ENCODE measurements around the gene SLC37A3. TPM values are rescaled to one million over a fixed set of nuclear protein-coding genes. Genes with fewer than 3 reads are reported as not detected.

Gene SLC37A3
- total and polyA plus RNA-seq, 4 donors = 7.3 to 30.8 (median 10.6) TPM

DNA sequence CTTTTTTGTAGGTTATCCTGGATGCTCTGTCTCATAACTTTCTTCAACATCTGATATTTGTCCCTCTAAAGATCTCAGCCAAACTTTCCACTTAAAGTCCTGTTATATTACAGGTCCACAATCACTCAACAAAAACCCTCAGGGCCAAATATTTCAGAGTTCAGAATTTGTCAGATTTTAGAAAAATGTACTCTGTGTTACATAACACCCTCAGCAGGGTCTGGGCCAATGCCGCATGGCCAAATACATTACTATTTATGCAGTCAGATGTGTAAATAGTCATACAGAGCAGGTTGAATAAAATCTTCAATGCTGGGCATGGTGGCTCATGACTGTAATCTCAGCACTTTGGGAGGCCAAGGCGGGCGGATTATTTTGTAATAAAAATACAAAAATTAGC lies 17.0 kb upstream of the SLC37A3 start:
- Histone ChIP-seq H3K9me3 (ENCODE audit: control insufficient read depth in 4 of 4, low read length in 3 of 4) (no peaks in the 10 kb centered on the region), H3K4me3 (ENCODE audit: low read depth in 1 of 3, low read length in 3 of 3) (no peak overlapping the region), H3K36me3 (ENCODE audit: control insufficient read depth in 4 of 4, insufficient read depth in 3 of 4, low read depth in 1 of 4, low read length in 3 of 4) (no peaks in the 10 kb centered on the region), H3K27me3 (ENCODE audit: control insufficient read depth in 4 of 4, insufficient read depth in 4 of 4, low read length in 3 of 4) (no peaks in the 10 kb centered on the region), H3K27ac (ENCODE audit: low read depth in 1 of 2, low read length in 2 of 2) (no peak overlapping the region), H3K9ac (ENCODE audit: low read depth in 1 of 2, low read length in 2 of 2) (no peak overlapping the region), H3K4me1 (ENCODE audit: control insufficient read depth in 4 of 4, insufficient read depth in 4 of 4, low read length in 3 of 4) (no peaks in the 10 kb centered on the region)
- TF ChIP-seq NR2F2 (IDR thresholded peaks at IDR 0.05) (no peak), EGR1 (IDR thresholded peaks at IDR 0.05; ENCODE audit: low read depth in 2 of 2) (no peak), GABPA (IDR thresholded peaks at IDR 0.05 in 1 of 2, conservative IDR thresholded peaks at IDR 0.05 in 1 of 2) (no peak), HNF4A (conservative IDR thresholded peaks at IDR 0.05) (no peak)
- TF ChIP-seq, protein P1, sequence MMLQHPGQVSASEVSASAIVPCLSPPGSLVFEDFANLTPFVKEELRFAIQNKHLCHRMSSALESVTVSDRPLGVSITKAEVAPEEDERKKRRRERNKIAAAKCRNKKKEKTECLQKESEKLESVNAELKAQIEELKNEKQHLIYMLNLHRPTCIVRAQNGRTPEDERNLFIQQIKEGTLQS (IDR thresholded peaks at IDR 0.05) = no peak
- TF ChIP-seq, protein P2, sequence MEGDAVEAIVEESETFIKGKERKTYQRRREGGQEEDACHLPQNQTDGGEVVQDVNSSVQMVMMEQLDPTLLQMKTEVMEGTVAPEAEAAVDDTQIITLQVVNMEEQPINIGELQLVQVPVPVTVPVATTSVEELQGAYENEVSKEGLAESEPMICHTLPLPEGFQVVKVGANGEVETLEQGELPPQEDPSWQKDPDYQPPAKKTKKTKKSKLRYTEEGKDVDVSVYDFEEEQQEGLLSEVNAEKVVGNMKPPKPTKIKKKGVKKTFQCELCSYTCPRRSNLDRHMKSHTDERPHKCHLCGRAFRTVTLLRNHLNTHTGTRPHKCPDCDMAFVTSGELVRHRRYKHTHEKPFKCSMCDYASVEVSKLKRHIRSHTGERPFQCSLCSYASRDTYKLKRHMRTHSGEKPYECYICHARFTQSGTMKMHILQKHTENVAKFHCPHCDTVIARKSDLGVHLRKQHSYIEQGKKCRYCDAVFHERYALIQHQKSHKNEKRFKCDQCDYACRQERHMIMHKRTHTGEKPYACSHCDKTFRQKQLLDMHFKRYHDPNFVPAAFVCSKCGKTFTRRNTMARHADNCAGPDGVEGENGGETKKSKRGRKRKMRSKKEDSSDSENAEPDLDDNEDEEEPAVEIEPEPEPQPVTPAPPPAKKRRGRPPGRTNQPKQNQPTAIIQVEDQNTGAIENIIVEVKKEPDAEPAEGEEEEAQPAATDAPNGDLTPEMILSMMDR (IDR thresholded peaks at IDR 0.05; ENCODE audit: low read depth, low read length, missing input control) = no peak
- TF ChIP-seq, protein P3, sequence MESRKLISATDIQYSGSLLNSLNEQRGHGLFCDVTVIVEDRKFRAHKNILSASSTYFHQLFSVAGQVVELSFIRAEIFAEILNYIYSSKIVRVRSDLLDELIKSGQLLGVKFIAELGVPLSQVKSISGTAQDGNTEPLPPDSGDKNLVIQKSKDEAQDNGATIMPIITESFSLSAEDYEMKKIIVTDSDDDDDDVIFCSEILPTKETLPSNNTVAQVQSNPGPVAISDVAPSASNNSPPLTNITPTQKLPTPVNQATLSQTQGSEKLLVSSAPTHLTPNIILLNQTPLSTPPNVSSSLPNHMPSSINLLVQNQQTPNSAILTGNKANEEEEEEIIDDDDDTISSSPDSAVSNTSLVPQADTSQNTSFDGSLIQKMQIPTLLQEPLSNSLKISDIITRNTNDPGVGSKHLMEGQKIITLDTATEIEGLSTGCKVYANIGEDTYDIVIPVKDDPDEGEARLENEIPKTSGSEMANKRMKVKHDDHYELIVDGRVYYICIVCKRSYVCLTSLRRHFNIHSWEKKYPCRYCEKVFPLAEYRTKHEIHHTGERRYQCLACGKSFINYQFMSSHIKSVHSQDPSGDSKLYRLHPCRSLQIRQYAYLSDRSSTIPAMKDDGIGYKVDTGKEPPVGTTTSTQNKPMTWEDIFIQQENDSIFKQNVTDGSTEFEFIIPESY (IDR thresholded peaks at IDR 0.05) = no peak
- TF ChIP-seq, protein P4, sequence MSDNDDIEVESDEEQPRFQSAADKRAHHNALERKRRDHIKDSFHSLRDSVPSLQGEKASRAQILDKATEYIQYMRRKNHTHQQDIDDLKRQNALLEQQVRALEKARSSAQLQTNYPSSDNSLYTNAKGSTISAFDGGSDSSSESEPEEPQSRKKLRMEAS (IDR thresholded peaks at IDR 0.05) = no peak
- DNase-seq (ENCODE audit: low spot score) = no peak
- 97% methylated on average over 3 of the region's 3 CpGs for WGBS

DNA sequence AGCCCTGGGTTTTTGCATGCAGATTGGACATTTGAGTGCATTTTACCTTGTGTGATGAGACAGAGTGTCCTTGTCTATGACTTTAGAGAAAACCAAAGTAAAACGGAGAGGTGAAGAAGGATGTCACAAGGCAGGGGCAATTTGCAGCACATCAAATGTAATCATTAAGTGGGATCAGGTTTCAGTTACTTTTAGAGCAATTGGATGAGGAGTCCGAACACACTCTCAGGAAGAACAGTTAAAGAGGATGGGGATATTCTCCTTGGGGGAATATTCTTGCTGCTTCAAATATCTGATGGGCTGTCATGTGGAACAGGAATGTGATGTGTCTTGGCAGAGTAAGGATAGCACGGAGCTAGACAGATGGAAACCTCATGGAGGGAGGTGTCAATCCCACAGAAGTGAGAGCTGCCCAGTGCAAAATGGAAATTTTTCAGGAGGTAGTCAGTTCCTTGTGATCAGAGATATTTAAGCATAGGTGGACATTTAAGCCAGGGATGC lies 6.3 kb upstream of the SLC37A3 start:
- no peaks in the 10 kb centered on the region for H3K9me3 ChIP-seq (ENCODE audit: control insufficient read depth in 4 of 4, low read length in 3 of 4)
- peaks cover 0 to 9% (median 6%) of the 10 kb centered on the region in 4 donors for H3K4me1 ChIP-seq (ENCODE audit: control insufficient read depth in 4 of 4, insufficient read depth in 4 of 4, low read length in 3 of 4)
- H3K27me3 ChIP-seq (ENCODE audit: control insufficient read depth in 4 of 4, insufficient read depth in 4 of 4, low read length in 3 of 4) = no peaks in the 10 kb centered on the region
- no peak overlapping the region for H3K27ac ChIP-seq (ENCODE audit: low read depth in 1 of 2, low read length in 2 of 2)
- 72% methylated on average over 3 of the region's 3 CpGs for WGBS
- no peak overlapping the region for H3K9ac ChIP-seq (ENCODE audit: low read depth in 1 of 2, low read length in 2 of 2)
- DNase-seq (ENCODE audit: low spot score) = no peak
- peak overlapping the region in 1 of 3 donors; percentile 95 for H3K4me3 ChIP-seq (ENCODE audit: low read depth in 1 of 3, low read length in 3 of 3)
- TF ChIP-seq RAD21 (IDR thresholded peaks at IDR 0.05) (no peak), RXRA (IDR thresholded peaks at IDR 0.05) (no peak), FOXA2 (IDR thresholded peaks at IDR 0.05) (no peak), EGR1 (IDR thresholded peaks at IDR 0.05; ENCODE audit: low read depth in 2 of 2) (no peak), NR2F2 (IDR thresholded peaks at IDR 0.05) (no peak), HNF4A (conservative IDR thresholded peaks at IDR 0.05) (no peak), GABPA (IDR thresholded peaks at IDR 0.05 in 1 of 2, conservative IDR thresholded peaks at IDR 0.05 in 1 of 2) (no peak), TAF1 (conservative IDR thresholded peaks at IDR 0.05) (no peak), YY1 (IDR thresholded peaks at IDR 0.05) (no peak), SP1 (IDR thresholded peaks at IDR 0.05) (no peak), FOXA1 (IDR thresholded peaks at IDR 0.05) (no peak), HNF4G (IDR thresholded peaks at IDR 0.05) (no peak), JUND (IDR thresholded peaks at IDR 0.05) (no peak)
- TF ChIP-seq, protein P1 (IDR thresholded peaks at IDR 0.05) = no peak
- TF ChIP-seq, protein P5, sequence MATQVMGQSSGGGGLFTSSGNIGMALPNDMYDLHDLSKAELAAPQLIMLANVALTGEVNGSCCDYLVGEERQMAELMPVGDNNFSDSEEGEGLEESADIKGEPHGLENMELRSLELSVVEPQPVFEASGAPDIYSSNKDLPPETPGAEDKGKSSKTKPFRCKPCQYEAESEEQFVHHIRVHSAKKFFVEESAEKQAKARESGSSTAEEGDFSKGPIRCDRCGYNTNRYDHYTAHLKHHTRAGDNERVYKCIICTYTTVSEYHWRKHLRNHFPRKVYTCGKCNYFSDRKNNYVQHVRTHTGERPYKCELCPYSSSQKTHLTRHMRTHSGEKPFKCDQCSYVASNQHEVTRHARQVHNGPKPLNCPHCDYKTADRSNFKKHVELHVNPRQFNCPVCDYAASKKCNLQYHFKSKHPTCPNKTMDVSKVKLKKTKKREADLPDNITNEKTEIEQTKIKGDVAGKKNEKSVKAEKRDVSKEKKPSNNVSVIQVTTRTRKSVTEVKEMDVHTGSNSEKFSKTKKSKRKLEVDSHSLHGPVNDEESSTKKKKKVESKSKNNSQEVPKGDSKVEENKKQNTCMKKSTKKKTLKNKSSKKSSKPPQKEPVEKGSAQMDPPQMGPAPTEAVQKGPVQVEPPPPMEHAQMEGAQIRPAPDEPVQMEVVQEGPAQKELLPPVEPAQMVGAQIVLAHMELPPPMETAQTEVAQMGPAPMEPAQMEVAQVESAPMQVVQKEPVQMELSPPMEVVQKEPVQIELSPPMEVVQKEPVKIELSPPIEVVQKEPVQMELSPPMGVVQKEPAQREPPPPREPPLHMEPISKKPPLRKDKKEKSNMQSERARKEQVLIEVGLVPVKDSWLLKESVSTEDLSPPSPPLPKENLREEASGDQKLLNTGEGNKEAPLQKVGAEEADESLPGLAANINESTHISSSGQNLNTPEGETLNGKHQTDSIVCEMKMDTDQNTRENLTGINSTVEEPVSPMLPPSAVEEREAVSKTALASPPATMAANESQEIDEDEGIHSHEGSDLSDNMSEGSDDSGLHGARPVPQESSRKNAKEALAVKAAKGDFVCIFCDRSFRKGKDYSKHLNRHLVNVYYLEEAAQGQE (IDR thresholded peaks at IDR 0.05) = no peak
- TF ChIP-seq, protein P2 (IDR thresholded peaks at IDR 0.05; ENCODE audit: low read depth, low read length, missing input control) = no peak
- TF ChIP-seq, protein P4 (IDR thresholded peaks at IDR 0.05) = no peak
- TF ChIP-seq, protein P3 (IDR thresholded peaks at IDR 0.05) = no peak
- no peaks in the 10 kb centered on the region for H3K36me3 ChIP-seq (ENCODE audit: control insufficient read depth in 4 of 4, insufficient read depth in 3 of 4, low read depth in 1 of 4, low read length in 3 of 4)
